ENCODE results near the gene UQCC5.
"Not testable (repeated sequence)": the region's sequence is repeated elsewhere in the genome, so short reads cannot be mapped to it uniquely, and the experiment has no call there.

Gene UQCC5

DNA sequence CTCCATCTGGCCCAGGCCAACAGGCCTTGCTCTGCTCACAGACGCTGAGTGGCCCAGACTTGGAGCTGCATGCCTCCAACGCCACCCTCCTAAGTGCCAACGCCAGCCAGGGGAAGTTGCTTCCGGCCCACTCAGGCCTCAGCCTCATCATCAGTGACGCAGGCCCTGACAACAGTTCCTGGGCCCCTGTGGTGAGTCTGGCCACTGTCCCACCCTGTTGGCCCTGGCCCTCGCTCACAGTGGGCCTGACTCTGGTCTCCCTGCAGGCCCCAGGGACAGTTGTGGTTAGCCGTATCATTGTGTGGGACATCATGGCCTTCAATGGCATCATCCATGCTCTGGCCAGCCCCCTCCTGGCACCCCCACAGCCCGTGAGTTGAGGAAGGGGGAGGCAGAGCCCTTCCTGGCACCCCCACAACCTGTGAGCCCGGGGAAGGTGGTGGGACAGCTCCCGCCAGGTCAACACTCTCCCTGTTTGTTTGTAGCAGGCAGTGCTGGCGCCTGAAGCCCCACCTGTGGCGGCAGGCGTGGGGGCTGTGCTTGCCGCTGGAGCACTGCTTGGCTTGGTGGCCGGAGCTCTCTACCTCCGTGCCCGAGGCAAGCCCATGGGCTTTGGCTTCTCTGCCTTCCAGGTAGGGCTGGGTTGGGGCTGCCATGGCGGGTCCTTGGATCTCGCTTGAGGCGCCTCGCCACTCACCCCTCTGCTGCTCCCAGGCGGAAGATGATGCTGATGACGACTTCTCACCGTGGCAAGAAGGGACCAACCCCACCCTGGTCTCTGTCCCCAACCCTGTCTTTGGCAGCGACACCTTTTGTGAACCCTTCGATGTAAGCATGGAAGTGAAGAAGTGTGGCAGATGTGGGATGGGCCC is 12.8 kb upstream of the UQCC5 start:
- no peak for DNase-seq

DNA sequence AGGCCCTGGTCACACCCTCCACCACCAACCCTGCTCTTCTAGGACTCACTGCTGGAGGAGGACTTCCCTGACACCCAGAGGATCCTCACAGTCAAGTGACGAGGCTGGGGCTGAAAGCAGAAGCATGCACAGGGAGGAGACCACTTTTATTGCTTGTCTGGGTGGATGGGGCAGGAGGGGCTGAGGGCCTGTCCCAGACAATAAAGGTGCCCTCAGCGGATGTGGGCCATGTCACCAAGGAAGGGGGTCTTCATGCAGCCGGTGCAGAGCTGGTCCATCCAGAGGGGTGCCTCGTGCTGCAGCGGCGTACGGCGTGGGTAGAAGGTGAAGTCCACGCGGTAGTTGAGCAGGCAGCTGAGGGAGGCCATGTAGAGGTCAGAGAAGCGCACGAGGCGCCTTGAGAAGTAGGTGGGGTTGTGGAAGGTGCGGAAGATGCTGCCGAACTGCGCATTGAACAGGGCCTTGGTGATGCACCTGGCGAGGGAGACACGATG is 12.1 kb upstream of the UQCC5 start:
- no peak for DNase-seq

DNA sequence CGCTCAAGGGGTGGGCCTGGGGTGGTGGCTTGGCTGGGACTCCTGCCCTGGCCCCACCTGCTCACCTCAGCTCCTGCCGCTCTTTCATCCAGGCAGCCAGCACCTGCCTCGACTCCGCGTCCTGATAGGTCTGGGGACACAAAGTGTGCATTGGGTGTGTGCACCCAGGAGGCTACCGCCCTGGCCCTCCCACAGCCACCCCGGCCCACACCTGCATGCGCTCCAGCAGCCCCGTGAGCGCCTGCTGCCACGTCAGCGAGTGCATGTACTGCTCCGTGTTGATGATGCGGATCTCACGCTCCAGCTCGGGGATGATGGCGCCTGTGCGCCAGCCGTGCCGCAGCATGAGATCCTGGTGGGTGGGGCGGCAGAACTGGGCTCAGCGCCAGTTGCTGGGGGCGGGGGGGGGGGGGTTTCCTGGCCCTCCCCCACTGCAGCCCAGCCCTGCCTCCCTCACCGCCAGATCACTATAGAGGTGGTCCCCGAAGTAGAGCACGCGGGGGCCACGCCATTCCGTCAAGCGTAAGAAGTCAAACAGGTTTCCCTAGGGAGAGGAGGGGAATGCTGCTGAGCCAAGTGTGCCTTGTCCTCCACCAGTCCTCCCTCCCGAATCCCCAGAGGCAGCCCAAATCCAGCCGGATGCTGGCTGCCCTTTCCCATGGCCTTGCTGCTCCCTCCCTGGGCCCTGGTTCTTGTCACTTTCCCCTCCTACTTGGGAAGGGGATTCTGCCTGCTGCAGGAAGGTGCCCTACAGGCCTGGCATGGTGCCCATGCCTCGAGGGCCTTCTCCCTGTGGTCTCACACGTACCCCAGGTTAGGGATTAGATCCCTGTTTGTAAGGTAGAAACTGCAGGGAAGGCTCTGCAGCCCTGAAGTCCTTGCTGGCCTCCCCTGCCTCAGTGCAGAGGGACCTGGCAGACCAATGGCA is 11.4 kb upstream of the UQCC5 start:
- no peak for DNase-seq

DNA sequence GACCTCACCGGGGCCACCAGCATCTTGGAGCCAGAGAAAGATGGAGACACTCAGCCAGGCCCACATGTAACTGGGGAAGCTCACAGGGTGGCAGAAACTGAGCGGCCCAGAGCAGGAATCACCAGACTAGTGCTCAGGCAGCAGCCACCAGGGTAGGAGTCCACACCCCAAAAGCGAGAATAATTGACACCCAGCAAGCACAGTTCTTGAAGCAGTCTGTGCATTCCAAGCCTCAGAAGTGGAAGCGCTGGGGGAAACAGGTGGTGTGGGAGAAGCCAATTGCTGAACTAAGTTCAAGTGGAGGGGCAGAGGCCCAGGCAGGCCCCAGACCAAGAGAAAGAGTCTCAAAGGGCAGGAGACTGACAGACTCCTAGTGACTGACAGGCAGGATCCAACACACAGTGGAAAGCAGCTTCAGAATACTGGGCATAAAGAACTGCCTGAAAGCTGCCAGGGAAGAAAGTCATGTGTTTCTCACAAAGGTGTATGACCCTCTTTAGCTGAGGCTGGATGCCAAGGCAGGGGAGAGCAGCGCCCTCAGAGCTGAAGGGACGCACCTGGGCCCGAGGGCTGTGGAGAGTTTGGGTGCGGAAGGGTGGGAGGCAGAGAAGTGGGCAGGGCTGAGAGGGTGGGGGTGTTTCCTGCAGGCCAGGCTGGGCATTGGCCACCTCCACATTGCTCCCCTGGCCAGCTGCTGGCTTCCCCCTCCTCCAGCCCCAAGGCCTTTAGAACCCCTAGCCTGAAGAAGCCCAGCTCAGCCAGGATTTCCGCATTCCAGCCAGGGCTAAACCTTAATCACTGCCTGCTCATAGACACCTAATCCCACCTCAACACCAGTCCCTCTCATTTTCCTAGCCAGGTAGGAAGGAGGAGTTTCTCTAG is 10.5 kb upstream of the UQCC5 start:
- no peak for DNase-seq

DNA sequence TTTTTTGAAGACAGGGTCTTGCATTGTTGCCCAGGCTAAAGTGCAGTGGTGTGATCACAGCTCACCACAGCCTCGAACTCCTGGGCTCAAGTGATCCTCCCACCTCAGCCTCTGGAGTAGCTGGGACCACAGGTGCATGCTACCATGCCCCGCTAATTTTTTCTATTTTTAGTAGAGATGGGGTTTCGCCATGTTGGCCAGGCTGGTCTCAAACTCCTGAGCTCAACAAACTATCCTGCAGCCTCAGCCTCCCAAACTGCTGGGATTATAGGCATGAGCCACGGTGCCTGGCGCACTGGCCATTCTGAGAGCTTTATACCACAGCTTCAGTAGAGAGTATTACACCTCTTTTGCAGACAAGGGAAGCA is 9.8 kb upstream of the UQCC5 start:
- DNase-seq, result not testable (repeated sequence)

DNA sequence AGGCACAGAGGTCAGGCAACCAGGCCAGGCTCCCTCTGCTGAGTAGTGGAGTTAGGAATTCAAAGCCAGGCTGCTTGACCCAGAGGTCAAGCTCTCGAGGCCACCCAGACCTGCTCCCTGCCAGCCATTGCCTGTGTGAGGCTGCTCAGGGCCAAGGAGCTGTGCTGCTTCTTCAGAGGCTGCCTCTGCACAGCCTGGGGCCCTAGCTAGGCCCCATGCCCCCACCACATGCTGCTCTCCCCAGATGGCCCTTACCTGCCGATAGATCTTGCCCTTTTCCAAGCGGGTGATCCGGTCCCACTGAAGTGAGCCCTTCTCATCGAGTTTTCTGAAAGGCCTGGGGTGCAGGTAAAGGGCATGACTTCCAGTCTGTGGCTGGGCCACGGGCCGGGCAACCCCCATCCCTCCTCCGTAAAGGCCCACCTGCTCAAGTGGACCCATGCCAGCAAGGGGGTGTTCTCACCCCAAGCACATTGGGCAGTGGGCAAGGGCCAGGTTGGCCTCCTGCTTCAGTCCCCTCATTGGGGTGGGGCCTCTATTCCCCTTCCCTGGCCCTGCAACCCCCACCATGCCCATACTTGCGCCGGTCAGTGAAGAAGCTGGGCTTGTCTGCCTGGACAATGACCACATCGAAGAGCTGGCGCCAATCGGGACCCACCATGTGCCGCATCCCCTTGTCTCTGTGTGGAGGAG is 9.2 kb upstream of the UQCC5 start:
- DNase-seq, result no peak

DNA sequence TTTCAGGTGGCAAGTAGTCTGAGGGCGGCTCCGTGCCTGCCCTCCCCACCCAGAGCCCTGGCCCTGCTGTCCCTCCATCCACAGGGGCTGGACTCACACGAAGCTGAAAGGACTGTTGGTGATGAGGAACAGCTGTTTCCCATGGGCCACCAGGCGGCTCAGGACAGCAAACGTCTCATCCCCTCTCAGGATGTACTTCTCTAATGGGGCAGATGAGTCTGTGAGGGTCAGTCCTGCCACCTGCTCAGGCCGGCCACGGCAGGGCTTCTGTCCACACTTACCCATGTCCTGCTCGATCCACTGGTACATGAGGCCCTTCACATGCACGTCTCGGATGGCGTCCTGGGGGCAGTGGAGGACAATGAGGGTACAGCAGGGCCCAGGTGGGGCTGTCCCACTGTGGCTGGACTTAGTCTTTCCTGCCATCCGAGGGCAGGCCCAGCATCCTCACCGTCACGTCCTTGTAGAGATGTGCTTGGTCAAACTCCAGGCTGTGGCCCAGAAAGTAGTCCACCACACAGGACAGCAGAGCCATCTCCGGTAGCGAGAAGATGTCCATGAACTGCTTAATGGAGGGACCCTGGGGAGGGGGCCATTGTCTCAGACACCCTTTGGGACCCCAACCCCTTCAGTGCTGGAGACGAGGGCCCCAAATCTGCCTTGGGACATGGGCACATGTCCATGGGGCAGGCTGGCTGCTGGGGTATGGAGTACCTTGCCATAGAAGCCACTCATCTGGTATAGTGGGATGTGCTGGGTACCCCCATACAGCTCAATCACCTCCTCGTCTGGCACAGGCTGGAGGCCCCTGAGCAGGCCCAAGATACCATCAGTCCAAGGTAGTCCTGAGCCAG is 8.4 kb upstream of the UQCC5 start:
- DNase-seq, result no peak

DNA sequence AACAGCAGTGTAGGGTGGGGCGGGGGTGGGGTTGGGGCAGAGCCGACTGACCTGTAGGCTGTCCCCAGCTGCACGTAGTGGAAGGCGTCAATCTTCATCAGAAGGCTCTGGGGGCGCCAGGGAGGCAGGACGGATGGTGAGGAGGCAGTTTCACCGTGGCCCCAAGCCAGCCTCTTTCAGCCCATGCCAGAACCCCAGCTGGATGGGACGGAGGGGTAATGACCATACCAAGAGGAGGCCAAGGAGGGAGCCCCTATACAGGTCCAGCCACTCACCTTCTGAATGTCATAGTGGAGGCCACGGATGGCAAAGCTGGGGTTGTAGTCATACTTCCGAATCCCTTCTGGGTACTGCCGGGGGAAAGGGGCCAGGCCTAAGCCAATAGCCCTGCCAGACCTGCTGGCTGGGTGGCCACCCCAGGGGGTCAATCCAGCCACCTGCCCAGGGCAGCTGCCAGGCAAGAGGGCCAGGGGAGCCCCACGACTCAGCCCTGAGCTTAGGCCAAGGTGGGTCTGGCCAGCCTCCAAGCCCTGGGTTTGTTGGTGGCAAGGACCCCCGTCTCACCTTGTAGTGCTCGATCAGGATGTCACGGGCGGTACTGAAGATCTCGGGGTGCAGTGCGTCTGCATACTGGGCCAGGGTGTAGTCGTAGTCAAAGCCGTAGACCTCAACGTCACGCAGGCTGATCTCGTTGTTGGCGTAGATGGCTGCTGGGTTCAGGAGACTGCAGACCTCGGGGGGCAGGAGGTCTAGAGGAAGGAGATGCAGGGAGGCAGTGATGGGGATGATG is 7.6 kb upstream of the UQCC5 start:
- DNase-seq, result no peak

DNA sequence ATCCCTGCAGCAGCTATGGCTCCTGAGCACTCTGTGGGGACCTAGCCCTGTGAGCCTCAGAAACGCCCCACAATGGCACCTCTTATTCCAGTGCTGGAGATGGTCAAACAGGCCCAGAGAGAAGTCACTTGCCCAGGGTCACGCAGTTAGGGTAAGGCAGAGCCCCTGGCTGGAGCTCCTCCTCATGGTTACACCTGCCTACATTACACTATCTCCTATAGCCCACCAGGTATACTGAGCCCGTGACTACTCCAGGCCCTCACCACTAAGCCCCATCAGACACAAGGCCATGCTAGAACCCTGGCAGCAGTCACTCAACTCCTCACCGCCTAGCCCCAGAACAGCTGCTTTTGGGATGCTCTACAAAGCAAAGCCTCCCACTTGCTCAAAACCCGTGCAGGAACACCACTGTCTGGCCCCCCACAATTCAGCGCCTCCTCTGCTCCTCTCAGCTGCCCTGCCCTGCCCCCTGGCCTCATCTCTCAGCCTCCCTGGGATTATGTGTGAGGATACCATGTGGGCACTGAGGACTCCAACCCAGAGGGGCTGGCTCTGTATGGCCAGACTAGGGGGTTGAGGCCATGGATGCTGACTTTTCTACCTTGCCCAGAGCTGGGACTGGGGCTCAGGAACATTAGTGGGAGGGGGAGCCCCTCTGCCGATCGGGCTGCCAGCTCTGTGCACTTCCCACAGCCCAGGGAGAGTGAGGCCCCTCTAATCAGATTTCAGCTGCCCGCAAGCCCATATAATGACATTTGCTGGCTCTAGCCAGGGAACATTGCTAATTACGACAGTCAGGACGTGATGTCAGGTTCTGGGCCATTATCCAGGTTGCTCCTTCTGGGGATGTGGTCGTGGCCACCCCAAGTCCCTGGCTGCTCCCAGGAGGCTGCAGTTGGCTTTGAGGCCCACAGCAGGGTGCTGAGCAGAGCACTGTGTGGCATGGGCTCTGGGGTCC is 6.8 kb upstream of the UQCC5 start:
- DNase-seq, result peak; percentile 15

DNA sequence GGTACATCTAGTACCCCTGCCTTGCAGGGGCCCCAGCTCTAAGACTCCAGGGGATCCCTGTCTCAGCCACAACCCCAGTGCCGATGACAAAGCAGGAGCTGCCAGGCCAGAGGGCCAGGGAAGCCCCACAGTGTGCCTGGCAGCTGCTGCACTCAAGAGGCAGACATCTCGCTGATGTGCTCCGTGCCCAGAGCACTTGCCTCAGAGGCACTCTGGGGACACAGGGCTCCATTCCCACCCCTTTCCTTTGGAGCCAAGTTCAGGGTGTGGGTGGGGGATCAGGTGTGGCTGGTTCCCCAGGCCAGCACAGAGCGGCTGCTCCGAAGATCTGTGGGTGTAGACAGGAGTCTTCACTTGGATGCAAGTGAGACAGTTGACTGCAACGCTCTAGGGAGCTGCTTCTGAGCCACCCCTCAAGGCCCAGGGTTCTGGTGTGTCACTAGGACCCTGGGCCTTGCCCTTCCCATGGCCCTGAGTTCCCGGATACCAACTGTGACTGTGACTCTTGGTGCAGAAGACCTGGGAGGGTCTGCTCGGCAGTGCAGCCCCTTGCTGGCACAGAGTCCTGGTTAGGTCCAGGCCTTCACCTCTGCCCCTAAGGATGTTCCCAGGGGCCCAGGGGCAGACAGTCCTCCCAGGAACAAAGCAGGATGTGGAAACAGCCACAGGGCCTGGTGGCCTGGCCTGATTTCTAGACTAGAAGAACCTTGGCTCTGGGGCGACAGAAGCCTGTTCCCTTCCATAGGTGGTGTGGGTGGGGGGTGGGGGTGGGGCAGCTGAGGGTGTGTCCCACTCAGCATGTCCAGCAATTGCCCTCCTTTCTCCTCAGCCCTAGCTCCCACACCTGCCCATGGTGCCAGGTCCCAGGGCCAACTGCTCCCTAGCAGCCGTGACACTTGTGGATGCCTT is 5.2 kb upstream of the UQCC5 start:
- no peak for DNase-seq

DNA sequence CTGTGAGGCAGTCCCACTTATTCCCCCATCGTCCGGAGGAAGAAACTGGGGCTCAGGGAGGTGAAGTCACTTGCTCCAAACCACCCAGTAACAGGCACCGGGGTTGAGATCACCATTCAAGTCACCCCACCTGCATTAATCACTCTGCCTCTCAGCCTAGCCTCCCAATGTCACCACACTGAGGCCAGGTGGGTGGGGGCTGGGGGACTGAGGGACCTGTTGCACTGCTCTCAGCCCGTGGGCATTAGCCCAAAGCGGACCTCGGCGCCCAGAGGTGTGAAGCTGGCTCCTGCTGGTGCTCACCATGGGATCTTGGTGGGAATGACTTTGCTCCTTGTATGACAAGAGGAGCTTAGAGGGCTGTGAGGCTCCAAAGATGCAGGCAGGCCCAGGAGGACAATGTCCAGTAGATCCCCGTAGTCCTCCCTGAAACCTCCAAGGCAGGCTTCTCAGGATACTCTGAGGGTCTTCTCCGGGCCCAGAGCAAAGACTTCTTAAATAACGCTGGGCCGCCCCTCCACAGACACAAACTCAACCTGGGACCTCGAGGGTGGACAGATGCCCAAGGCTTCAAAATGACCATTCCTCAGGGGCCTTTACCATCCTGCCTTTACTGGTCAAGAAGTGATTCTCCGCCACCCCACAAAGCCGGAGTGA is 4.4 kb upstream of the UQCC5 start:
- DNase-seq, result no peak

DNA sequence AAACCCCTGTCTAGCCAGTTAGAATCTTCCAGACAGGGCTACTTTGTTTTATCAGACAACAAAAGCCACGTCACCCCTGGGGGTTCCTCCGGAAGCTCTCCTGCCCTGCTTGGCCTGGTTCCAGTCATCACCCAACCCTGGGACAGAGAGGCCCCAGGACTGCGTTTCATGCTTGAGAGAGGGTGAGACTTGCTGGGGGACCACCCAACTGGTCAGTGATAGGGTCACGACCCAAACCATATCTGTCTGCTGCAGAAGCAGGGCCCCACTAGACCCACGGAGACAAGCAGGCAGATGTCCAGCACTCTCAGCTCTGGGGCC is 3.9 kb upstream of the UQCC5 start:
- no peak for DNase-seq

DNA sequence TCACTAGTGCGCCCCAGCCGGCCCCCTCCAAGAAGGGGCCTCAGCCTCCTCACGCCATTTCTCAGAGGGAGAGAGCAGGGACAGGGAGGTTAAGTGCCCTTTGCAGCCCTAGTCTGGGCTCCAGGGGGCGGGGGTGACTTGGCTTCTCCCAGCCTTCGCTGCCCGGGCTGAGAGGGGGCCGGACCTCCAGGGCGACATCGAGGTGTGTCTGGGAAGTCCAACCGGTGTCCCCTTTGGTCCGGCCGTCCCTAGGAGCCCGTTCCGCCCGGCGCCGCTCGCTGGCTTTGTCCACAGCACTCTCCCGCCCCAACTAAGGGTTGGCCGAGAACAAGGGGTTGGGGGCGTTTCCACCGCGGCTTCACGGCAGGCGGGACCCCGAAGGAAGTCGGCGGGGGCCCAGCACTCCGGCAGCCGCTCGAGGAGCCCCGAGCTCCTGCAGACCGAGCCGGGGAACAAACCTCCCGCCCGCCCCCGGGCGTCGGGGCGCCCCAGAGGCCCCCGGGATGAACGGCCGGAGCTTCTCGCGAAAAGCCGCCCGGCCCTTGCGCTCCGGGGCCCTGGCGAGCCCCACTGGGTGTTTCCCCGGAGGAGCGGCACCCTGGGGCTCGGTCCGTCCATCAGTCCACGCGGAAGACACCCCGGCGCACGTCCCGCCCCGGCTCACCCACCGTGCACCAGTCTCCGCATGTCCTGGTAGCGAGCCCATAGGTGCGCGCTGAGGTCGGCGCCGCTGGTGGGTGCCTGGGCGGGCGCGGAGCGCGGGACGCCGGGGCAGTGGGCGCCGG is 3.4 kb upstream of the UQCC5 start:
- DNase-seq, result no peak

DNA sequence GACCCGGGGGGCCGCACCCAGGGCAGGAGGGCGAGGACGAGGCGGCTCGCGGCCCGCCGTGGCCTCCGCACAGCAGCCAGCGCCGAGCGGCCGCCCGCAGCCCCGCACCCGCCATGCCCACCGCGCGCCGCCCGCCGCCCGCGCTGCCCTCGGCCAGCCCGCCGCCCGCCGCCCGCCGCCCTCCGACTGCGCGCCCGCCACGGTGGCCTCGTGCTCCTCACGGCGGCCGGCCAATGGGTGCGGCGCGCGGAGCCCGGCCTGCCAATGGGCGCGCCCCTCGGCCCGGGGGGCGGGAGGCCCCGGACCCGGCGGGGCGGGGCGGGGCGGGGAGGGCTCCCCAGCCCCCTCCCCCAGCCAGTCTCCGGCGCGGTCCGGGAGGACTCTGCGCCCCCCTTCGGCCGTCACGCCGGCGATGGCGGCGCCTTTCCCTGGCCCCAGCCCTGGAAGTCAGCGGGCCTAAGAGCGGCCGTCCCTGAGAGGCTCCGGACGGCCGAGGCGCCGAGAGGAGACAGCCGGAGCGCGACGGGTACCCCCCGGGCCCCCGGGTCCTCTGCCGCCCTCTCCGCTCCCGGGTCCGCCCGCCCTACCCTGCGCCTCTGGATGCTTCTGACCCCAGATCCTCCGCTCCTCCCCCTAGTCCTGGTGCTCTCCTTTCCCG is 2.7 kb upstream of the UQCC5 start, which contains the start of gene NT5DC2:
NT5DC2 (minus strand) TSS at position 235 of the 658 bp plus-strand sequence; CDS start at position 115, 120 bp downstream.
- no peak for DNase-seq

DNA sequence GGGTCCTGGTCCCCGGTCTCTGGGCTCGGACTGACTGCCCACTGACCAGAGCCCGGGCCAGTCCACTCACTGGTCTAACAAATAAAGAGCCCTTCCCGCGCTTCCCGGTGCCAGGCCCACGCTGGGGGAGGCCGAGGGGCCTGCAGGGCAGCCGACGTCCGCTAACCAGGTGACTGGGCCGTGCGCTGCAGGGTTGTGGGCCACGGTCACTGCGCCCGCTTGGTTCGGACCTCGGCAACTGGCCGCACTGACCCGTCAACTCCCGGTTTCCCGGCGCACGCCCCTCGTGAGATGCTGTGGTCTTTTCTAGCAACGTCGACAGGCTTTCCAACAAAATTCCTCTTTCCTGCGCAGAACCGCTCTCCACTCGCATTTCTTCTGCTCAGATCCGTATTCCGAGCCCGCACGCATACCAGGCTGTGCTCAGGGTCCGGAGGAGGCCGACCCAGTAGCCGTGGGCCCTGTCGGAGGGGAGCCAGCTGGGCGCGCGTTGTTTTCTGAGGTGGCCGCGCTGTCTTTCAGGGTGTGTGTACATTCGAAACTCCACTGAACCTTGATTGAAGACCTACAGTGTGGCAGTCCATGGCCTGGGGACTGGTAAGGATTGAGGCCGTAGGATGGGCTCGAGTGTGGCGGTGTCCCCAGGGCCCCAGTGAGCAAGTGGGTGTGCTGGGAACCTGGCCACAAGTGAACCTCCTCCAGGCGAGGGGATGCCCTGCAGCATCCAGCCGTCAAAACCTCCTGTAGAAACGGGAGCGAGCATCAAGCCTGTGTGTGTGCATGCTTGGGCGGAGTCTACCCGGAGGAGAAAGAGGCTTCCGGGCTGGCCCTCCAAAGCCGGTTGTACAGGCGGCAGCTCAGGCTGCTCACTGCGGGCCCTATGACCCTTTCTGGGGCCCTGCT is 1.9 kb upstream of the UQCC5 start:
- no peak for DNase-seq

Data from GF-D8 (cell line).